HG03575 (cell line): ENCODE measurements around the gene MYO9B.

Experiments used
- ATAC-seq: cut with Tn5 transposase; IDR thresholded peaks from one replicate; pipeline ENCODE4 v1.9.1; 2021; ENCODE audit not compliant: unreplicated experiment, insufficient number of reproducible peaks, low FRiP score; ENCODE audit errors: extremely low read depth

The MYO9B gene

DNA sequence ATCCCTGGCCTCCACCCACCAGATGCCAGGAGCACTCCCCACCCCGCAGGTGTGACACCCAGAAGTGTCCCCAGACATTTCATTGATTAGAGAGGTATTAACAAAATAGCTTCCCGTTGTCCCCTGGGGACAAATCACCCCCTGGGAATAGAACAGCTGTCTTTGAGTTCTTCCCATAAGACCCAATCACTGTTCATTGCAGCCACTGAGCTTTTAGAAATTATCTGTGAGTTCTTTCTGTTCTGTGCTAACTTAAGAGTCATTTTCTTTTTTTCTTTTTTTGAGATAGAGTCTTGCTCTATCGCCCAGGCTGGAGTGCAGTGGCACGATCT is 32.8 kb downstream of the MYO9B start:
- no peak for ATAC-seq

DNA sequence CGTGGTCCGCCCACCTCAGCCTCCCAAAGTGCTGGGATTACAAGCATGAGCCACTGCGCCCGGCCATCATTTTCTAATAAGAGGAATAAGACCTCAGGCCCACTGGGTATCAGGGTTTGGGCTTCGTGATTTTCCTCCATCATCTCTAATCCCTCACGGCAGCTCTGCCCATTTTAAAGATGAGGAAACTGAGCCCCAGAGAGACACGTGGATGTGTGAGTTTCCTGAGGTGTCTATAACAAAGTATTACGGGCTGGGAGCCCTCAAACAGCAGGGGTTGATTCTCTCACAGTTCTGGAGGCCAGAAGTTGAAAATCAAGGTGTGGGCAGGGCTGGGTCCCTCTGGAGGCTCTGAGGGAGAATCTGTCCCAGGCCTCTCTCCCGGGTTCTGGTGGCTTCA is 33.7 kb downstream of the MYO9B start:
- ATAC-seq: no peak

- ATAC-seq: no peak
These were observed 34.5 kb downstream of the MYO9B start for GRCh38 chr19:17109962-17110598.

DNA sequence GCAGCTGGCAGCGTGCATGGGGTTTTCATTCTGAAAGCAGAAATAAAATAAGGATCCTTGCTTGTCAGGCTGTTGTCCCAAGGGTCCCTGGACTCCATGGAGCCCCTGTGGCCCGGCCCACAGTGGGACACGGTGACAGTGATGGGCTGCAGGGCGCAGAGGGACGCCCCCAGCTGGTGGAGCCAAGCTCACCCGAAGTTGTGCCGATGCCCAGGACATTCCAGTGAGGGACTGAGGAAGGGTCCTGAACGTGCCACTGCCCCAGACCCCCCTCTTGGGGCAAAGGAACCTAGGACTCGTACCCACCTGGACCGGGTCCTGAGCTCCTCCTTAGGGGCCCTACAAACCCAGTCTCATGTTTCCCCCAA is 35.0 kb downstream of the MYO9B start:
- ATAC-seq: no peak

- ATAC-seq: no peak
These were observed 36.2 kb downstream of the MYO9B start for GRCh38 chr19:17111766-17112165.

DNA sequence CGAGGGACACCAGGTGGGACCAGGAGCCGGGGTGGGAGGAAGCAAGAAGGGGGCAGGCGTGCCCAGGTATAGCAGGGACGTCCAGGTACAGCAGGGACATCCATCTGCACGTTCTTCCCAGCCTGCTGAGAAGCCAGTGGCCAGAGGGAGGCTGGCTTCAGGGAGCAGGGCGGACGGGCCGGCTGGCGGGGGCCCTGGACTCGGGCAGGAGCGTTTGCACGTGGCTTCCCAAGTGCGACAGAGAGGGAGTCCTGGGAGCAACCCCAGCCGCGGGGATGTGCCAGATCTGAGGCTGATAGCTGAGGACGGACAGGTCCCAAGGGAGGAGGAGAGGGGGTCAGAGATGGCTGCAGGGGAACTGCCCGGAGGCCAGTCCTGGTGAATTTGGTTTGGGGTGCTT is 36.7 kb downstream of the MYO9B start:
- no peak for ATAC-seq

DNA sequence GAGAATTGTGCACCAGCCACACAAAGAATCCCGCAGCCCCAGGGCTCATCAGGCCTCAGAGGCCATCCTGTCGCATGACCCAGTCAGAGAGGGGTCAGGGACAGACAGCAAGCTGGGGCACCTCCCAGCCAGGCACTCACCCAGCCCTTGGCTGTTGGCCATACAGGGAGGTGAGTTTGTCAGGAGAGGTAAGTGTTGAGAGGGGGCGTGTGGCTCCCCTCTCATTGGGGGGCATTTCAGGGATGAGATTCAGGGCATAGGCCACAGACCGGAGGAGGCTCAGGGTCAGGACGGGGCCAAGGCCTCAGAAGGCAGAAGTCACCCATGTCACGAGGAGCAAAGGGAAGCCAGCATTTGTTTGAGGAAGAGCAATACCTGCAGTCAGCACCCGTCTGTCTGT is 37.1 kb downstream of the MYO9B start:
- ATAC-seq: no peak

GRCh38 chr19:17113127-17113785 is 37.7 kb downstream of the MYO9B start:
- ATAC-seq: no peak

DNA sequence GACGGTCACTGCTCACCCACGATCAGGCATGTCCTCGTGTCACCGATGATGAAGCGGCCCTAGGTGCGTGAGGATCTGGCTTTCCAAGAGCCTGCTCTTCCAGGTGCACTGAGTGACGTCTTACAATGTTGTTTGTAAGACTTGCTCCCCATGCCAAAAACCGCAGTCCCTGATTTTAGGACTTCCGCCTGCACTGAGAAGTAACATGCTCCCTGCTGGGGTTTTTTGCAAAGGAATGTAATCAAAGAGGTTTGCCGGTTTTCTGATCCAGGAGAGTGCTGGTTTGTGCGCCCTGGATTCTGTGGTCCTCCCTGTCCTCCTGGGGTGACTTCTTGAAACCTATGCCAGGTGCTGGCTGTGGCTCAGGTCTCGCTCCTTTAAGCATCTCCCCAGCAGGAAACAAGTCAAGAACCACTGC is 38.8 kb downstream of the MYO9B start:
- no peak for ATAC-seq

- no peak for ATAC-seq
These were observed 41.6 kb downstream of the MYO9B start for GRCh38 chr19:17116996-17117702.

- ATAC-seq: no peak
These were observed 43.4 kb downstream of the MYO9B start for GRCh38 chr19:17118957-17119356.

- ATAC-seq: no peak
These were observed 46.2 kb downstream of the MYO9B start for GRCh38 chr19:17121736-17122293.

GRCh38 chr19:17123041-17123440 is 47.5 kb downstream of the MYO9B start:
- no peak for ATAC-seq

DNA sequence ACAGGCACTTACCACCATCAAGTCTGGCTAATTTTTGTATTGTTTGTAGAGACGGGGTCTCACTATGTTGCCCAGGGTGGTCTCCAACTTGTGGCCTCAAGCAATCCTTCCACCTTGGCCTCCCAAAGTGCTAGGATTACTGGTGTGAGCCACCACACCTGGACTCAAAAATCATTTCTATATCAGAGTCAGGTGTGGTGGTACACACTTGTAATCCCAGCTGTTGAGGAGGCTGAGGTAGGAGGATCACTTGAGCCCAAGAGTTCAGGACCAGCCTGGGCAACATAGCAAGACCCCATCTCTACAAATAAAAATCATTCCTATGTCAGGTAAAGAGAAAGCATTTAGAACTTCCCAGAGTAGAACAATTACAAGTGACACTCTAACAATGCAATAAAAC is 48.4 kb downstream of the MYO9B start:
- no peak for ATAC-seq

DNA sequence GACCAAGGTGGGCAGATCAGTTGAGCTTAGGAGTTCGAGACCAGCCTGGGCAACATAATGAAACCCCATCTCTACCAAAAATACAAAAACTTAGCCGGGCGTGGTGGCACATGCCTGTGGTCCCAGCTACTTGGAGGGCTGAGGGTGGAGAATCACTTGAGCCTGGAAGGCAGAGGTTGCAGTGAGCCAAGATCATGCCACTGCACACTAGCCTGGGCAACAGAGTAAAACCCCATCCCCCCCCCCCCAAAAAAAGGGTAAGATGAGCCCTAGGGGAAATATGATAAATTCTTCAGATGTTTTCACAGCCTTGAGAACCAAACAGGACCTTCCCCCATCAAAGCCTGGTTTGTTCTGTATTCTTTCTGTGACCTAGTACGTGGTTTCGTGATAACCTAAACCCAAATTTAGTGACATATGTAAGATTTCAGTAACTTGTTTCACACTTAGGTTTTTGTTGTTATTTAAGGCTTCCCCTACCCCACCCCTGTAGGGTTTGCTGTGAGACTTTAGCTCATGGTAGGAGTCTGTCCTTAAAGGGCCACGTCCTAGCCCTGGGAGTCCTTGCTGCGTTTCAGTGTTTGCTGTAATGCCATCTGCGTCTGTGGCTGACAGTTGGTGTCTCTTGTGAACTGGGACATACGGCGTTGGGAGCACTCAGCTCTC is 49.6 kb downstream of the MYO9B start:
- ATAC-seq: peak; percentile 39

GRCh38 chr19:17125728-17126677 is 50.4 kb downstream of the MYO9B start:
- ATAC-seq: peak; percentile 19

- ATAC-seq: no peak
These were observed 52.1 kb downstream of the MYO9B start for GRCh38 chr19:17127671-17128070.

GRCh38 chr19:17128403-17128802 is 52.8 kb downstream of the MYO9B start:
- ATAC-seq: no peak

DNA sequence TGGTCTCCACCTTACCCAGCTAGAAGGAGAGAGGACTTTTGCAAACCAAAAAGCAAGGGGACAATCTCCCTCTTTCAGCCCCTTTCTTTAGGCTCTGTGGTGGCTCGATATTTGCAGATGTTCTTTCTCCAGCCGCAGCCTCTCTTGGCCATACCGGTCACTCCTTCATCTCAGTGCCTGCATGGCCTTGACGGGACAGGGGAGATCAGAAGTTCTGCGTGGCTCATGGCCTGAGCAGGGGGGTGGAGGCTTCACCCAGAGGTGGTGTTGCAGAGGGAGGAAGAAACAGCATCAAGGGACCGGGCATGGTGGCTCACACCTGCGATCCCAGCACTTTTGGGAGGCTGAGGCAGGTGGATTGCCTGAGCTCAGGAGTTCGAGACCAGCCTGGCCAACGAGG is 53.2 kb downstream of the MYO9B start:
- ATAC-seq: no peak
